NCI-H526 treated with DMSO at 0.1 percent for 48 hours (cell line): ENCODE results near the gene HMGA1.

Source experiments
- DNase-seq: peaks from one replicate; lab custom pipeline; 2025; lab: John Stamatoyannopoulos, UW

HMGA1 gene

GRCh38 chr6:34292954-34293353 lies 56.3 kb downstream of the HMGA1 start:
- DNase-seq, result no peak

GRCh38 chr6:34295721-34296120 lies 59.0 kb downstream of the HMGA1 start:
- DNase-seq, result no peak
